AG10803 (cell line): ENCODE data around the gene CSNK1G2.

Source experiments
- DNase-seq: peaks from one replicate; pipeline ENCODE4 v3.0.0; 2010; ENCODE audit warnings: low read depth
- H3K4me3 ChIP-seq: 2 replicates; pipeline ENCODE4 v1.5.1; 2011; ENCODE audit warnings: mild to moderate bottlenecking, low read length, control low read depth
- TF ChIP-seq, protein P1 (sequence below): conservative IDR thresholded peaks from 2 replicates; pipeline ENCODE4 v1.5.1; 2011; ENCODE audit warnings: mild to moderate bottlenecking, low read length, control low read depth, inconsistent platforms

The CSNK1G2 gene

DNA sequence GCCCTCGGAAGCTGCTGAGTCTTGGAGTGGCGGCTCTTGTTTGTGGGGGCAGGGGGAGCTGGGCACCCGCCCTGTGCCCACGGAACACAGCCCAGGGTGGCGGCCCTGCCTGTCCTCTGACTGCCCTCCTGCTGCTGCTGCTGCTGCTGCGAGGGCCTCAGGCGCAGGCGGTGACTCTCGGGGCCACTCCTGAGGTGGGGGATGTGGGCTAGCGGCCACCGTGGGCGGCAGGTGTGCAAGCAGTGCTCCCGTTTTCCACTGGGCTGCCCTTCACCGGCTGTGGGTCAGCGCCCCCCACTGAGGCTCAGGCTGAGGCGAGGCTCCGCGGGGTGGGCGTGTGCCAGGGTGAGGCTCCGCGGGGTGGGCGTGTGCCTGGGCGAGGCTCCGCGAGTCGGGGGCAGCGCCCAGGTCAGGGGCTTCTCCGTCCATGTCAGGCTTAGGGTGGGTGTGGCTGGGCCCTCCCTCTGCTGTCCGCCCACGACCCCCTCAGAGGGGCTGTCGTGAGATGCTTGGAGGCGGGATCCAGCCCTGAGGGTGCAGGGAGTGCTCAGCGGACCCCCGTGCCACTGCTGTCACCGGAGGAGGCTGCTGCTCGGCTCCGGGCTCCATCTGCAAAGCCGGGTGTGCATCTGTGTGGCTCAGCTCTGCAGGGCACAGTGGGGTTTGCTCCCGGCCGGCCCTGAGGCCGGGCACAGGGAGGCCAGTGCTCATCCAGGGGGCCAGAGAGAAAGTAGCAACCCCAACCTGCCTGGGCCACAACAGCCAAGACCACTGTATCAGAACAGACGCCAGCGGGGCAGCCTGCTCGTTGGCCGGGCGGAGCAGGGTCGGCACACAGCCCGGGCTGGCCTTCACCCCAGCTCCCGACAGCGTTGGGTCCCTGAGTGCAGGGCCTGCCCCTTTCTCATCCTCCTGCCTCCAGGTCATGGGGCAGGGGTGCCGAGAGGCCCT, 14.5 kb downstream of the CSNK1G2 start:
- TF ChIP-seq, protein P1, sequence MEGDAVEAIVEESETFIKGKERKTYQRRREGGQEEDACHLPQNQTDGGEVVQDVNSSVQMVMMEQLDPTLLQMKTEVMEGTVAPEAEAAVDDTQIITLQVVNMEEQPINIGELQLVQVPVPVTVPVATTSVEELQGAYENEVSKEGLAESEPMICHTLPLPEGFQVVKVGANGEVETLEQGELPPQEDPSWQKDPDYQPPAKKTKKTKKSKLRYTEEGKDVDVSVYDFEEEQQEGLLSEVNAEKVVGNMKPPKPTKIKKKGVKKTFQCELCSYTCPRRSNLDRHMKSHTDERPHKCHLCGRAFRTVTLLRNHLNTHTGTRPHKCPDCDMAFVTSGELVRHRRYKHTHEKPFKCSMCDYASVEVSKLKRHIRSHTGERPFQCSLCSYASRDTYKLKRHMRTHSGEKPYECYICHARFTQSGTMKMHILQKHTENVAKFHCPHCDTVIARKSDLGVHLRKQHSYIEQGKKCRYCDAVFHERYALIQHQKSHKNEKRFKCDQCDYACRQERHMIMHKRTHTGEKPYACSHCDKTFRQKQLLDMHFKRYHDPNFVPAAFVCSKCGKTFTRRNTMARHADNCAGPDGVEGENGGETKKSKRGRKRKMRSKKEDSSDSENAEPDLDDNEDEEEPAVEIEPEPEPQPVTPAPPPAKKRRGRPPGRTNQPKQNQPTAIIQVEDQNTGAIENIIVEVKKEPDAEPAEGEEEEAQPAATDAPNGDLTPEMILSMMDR: no peak
- no peak for DNase-seq
- no peak overlapping the region for H3K4me3 ChIP-seq

DNA sequence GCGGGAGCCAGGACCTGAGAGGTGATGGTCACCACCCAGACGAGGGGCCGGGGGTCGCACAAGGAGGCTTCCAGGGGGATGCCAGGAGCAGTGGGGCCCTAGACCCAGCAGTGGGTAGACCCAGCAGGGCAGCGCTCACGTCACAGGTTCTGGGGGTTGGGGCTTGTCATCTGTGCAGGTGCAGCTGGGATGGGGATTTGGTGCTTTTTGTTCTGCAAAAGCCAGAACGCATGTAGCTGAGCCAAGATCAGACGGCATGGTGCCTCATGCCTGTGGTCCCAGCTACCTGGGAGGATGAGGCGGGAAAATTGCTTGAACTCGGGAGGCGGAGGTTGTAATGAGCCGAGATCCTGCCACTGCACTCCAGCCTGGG, 15.1 kb downstream of the CSNK1G2 start:
- H3K4me3 ChIP-seq: no peak overlapping the region
- TF ChIP-seq, protein P1: no peak
- no peak for DNase-seq

DNA sequence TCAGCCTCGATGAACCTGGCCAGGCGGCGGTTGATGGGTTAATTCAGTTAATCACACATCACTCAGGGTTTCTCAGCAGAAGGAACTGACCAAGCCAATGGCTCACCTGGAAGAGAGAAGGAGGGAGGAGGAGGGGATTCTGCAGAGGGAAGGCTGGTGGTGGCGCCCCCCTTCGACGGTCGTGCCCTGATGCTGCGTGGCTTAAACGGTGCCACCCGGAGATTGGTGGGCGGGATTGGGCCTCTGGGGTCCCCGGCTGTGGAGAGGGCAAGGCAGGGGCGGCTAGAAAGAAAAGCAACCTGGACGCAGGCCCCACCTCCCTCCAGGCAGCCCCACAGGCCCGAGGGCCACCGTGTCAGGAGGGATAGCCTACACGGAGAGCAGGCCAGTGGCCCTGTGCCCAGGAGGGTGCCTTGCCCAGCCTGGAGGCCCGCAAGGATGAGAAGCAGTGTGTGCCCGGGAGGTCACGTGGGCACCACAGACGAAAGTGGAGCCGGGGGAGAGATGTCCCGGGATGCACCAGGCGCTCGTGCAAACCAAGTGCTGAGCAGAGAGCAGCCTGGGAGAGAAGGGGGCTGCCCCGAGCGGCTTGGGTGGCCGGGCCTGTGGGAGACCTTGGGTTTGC, 16.0 kb downstream of the CSNK1G2 start:
- H3K4me3 ChIP-seq: no peak overlapping the region
- TF ChIP-seq, protein P1: no peak
- no peak for DNase-seq

DNA sequence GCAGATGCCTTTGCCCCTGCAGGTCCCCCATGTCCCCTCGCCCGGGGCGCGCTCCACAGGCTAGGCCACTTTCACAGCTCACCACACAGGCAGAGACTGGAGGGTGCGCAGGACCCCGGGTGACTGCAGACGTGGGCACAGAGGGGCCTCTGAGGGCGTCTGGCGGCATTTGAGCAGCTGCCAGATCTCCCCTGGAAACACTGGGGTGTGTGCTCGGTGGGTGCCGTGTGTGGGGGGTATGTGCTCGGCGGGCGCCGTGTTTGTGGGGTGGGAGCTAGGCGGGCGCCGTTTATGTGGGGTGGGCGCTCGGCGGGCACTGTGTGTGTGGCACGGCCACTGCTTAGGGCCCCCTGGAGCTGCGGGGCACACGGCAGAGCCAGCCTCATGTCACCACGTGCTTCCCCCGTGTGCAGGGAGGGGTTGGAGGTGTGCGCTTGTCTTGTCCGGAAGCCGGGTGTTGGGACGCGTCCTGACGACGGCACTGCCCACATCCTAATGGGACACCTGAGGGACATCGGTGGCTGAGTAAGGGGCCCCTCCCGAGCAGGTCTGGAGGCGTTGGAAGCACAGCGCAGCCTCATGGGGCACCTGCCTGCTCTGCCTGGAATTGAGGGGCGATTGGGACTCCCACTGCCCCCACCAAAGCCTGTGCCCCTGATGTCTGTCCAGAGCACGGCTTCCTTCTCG, 16.7 kb downstream of the CSNK1G2 start:
- no peak for DNase-seq
- no peak overlapping the region for H3K4me3 ChIP-seq
- TF ChIP-seq, protein P1: no peak

DNA sequence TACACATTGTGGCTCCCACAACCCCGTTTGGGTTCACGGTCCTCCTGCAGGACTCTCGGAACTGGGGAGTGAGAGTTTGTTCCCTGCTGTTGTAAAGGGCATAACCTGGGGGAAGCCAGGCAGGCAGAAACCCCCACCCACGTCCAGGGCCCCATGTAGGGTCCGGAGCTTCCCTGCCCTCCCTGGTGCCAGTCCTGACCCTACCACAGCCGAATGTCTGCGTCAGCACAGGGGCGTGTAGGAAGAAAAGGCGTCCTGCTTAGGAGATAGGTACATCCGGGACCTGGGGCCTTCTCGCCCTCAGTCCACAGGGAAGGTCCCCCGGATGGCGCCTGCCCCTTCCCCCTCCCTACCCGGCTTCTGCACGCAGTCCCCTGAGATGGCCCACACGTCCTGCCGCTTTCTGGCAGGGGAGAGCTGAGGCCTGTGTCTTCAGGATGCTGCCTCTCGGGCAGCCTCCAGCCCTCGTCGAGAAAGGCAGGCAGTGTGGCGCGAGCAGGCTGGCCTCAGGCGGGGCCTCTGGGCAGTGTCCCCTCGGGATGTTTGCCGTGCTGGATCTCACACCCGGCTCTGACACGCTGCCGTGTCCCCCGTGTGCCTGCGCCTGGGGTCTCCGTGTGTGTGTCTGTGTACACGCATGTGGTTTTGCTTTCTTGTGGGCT, 19.1 kb downstream of the CSNK1G2 start:
- no peak overlapping the region for H3K4me3 ChIP-seq
- DNase-seq: no peak
- TF ChIP-seq, protein P1: no peak

DNA sequence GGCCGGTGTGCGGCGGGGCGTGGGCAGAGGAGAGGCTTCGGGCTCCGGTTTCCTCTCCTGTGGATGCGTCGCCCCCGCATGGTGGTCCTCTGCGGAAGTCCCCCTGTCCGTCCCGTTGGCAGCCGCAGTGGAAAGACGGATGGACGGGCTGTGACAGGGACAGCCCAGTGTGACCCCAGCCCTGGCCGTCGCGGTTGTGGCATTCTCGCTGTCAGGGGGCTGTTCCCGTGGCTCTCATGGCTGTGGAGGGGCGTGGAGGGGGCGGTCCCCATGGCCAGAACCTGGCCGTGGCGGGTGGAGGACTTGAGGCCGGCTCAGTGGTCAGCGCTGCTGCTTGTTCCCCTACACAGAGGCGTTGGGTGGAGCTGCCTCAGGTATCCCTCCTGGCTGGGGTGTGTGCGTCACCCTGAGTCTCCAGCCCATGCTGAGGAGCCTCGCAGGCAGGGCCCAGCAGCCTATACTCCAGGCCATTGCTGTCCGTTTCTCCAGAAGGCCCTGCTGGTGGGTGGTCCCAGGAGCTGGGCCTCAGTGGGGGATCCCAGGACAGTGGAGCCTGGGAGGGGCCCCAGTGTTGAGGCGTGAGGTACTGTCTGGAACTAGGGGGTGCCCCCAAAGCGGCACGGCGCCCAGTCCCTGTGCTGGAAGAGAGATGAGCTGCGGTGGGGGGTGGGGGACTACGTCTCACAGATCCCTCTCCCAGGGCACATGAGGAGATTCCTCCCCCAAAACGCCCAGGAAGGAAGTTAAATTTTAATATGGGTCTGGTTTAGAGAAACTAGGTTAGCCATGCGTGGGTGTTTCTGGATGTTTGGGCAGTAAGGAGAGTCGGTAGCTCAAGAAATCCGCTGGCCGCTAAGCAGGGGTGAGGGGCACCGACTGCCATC, 20.3 kb downstream of the CSNK1G2 start:
- DNase-seq: no peak
- no peak overlapping the region for H3K4me3 ChIP-seq
- TF ChIP-seq, protein P1: no peak
